GM12801 (cell line): ENCODE measurements around the gene OR10A5.

Source experiments
- CTCF ChIP-seq: IDR thresholded peaks from one replicate; pipeline ENCODE4 v1.5.1; 2011; ENCODE audit warnings: control low read depth; ENCODE audit not compliant: insufficient read length; ENCODE audit errors: extremely low read depth

OR10A5 gene

GRCh38 chr11:6855971-6856541 is 10.6 kb downstream of the OR10A5 start:
- no peak for TF ChIP-seq CTCF

GRCh38 chr11:6856871-6857270 is 11.4 kb downstream of the OR10A5 start:
- TF ChIP-seq CTCF = no peak

- no peak for TF ChIP-seq CTCF
Measured at GRCh38 chr11:6862961-6863360, 17.5 kb downstream of the OR10A5 start, which contains the start of gene OR10A2. TSS of gene OR10A2 (plus strand) at chr11:6863057. CDS start at chr11:6869755, 6,698 bp downstream.

GRCh38 chr11:6864438-6864837 is 19.0 kb downstream of the OR10A5 start:
- no peak for TF ChIP-seq CTCF

GRCh38 chr11:6871278-6871677 is 25.8 kb downstream of the OR10A5 start:
- no peak for TF ChIP-seq CTCF

GRCh38 chr11:6875761-6876160 is 30.3 kb downstream of the OR10A5 start:
- no peak for TF ChIP-seq CTCF

- no peak for TF ChIP-seq CTCF
Measured at GRCh38 chr11:6876325-6876724, 30.8 kb downstream of the OR10A5 start, which contains the start of gene OR10A4. TSS of gene OR10A4 (plus strand) at chr11:6876625. CDS start at chr11:6876648, 23 bp downstream.
